Central memory CD4-positive, alpha-beta T cell (primary cell): ENCODE data around the gene SLIT3.

Experiments
- DNase-seq: peaks from one replicate; pipeline ENCODE4 v3.0.0; 2022

Gene SLIT3

DNA sequence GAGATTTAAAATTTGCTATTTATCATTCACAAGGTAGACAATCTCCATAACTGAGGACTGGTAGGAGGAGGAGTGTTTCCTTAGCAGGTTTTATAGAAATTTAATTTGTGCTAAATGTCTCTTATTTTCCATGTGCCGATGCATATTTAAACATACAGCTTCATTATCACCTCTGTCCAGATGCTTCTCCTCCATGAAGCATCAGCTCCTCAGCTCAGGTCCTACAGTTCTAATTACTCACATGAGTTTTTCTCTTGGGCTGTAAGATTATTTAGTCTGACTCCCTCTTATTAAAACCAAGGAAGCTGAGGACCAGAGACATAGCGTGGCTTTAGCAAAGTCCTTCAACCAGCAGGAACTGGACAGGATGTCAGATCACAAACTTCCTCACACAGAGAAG, 421.6 kb downstream of the SLIT3 start:
- no peak for DNase-seq

DNA sequence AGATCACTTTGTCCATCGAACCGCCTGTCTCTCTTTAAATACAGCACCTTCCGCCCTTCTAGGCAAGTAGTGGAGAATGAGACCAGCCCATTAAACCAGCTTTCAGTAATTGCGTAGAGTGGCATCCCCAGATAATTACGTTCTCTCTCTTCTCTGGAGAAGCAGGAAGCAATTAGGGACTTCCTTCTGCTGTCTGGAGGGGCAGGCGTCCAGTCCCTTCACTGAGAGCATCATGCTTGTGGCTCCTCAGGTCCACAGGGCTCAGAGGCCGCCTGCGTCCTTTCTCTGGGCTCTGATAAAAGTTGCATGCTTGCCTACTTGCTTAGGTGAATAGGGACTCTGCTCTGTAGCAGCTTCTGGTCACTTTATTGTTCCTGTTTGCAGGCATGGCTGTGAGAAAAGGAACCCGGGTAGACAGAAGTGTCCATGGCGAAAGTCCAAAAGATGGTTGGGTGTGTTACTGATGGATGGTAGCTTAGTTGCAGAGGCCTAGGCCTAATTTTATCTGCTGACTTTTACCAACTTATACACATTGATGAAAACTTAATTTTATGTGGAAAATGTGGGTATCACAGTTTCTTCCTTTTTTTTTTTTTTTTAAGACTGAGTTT, 422.7 kb downstream of the SLIT3 start:
- DNase-seq: no peak

DNA sequence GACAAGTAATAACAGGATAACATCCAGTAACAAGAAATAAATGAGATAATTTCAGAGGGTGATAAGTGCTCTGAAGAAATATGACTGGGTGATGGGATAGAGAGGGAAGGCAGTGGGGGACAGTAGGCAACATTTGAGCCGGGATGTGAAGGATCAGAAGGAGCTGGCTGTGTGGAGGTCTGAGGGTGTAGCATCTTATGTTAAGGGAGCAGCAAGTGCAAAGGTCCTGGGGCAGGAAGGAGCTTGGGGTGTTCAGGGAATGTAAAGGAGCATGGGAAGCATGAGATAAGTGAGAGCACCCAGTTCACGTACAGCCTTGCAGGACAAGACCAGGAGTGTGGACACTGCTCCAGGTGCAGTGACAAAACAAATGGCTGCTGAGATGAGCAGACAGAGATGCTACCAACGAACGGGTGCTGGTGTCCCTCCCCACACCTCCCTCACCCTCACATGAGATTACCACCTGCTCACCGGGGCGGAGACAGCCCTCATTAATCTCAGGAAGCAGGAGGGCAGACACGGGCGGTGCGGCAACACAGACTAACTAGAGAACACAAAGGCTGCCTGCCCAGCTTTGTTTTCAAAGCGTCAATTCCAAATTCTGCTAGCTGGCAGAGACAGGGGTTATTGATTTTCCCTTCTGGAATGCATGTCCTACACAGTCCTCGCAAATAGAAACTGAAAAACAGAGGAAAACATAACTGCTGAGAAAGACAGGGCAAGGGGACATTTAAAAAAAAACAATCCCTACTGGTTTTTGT, 423.6 kb downstream of the SLIT3 start:
- DNase-seq: no peak

DNA sequence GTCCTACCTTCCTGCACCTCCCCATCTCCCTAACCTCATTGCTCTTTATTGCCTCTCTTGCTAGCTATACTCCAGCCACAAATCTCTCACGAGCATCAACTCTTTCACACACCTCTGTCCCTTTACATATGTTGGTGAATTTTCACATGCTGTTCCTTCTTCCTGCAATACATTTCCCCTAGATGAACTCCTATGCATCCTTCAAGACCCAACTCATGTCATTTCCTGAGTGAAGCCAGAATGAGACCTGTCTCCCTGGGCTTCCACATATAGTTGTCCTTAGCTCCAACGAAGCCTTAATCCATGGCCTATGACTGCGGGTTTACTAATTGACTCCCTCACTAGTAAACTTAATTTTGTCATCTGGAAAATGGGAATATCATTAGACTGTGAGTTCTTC, 424.5 kb downstream of the SLIT3 start:
- DNase-seq: no peak

DNA sequence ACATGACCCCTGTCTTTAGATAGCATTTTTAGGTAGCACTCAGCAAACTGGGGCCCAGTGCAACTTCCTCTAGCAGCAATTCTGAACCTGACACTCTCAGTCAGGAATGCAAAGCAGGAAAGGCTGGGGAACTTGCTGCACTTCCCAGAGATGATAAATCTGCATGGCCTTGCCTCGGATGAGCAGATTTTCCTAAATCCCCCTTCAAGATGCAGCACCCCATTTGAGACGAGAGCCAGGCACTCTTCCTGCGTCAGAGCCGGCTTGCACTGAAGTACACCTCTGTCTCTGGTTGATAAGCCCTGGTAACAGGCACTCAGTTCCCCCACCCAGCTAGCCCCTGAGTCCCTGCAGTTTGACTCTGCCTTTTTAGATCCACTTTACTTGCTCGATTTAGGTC, 425.1 kb downstream of the SLIT3 start:
- no peak for DNase-seq

DNA sequence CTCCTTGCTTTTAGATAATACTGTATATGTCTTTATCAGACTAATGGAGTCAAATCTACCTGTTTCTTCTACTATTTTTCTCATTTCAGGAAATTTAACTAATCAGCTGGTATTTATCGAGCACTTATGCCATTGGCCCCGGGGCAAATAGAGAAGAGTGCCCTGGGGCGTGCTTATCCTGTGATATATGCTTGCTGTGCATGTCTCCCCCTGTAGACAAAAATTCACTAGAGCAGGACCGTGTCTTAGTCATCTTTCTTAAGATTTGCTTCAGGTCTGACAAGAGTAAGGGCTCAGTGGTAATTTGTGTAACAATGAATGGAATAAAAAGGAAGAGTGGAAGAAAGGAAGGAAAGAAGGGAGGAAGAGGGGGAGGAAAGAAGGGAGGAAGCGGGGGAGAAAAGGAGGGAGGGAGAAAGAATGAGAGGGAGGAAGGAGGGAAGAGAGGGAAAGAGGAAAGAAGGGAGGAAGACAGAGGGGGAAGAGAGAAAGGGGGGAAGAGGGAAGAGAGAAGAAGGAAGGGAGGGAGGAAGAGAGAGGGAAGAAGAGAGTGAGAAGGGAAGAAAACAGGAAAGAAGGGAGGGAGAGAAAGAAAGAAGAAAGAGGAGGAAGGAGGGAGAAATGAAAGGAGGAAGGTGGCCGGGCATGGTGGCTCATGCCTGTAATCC, 426.1 kb downstream of the SLIT3 start:
- no peak for DNase-seq

DNA sequence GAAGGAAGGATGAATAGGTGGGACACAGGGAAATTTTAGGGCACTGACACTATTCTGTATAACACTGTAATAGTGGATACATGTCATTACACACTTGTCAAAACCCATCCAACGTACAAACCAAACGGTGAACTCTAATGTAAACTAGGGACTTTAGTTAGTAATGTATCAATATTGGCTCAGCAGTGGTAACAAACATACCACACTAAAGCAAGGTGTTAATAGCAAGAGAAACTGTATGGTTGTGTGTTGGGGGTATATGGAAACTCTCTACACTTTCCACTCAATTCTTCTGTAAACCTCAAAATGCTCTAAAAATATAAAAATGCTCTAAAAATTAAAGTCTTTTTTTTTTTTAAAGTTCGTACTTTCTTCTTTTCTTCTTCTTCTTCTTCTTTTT, 428.7 kb downstream of the SLIT3 start:
- no peak for DNase-seq

DNA sequence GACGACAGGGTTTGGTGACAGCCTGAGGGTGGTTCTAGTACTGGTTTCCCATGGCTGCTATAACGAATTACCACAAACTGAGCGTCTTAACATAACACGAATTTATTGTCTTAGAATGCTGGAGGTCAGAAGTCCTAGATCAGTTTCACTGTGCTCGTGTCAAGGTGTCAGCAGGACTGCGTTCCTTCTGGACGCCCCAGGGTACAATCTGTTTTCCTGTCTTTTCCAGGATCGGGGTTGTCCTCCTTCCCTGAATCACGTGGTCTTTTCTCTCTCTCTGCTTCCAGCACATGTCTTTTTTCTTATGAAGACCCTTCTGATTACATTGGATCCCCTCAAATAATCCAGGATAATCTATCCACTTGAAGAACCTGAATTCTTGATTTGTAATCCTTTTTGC, 430.0 kb downstream of the SLIT3 start:
- DNase-seq: no peak

DNA sequence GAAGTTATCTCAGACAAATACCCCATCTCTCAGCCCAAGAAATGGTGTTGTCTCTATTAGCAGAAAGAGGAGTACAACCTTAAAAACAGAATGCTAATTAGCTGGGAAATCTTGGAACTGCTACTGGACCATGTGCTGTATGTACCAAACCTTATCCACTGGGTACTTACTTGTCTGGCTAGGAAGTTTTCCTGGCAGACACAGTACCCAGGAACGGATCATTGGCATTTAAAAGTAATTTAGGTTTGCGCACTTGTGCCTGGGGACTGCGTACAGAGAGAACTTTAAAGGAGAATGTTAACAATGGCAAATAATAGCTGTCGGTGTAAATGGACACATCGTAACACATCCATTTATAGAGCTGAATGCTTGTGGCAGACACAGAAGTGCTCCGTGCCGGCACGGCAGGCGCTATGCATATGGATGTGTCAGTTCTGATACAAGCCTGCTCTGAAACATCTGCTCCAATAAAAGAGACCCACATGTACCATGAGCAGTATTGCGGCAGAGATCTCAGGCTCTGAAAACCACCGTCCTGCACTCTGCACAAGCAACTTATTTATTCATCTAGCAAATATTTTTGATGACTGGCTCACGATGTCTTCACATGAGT, 431.2 kb downstream of the SLIT3 start:
- DNase-seq: no peak

DNA sequence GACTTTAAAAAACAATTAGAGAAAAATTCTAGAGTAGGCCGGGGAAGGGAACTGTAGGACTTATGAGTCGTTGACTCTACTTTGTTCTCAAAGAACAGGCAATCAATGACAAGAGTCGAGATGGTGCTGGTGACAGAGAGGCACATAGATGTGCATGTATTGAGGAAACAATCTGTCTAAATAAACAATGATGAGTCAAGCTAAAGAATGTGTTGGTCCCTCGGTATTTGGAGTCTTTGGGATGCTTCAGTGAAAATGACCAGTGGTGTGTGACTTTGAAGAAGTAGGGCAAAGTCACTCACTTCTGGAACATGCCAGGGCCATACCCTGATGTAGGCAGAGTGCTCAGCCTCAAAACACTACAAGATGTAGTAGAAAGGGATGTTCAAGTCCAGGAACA, 433.7 kb downstream of the SLIT3 start:
- no peak for DNase-seq

DNA sequence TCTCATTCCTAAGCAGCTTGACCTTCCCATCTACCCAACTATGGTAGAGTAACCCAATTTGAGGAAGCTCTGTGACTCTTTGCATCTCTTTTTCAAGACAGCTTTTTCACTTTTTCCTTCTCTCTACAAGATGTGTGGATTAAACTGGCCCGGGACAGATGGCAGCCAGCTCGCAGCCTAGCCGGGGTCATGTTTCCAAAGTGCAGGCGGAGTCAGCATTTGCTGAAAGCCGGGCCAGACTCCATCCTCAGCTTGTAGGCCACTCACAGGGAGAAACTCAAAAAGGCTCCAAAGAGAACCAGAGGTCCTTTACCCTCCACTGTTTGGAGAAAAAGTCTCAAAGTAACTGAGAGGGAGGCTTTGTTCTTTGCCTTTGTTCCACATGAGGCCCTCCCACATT, 435.0 kb downstream of the SLIT3 start:
- DNase-seq: no peak

DNA sequence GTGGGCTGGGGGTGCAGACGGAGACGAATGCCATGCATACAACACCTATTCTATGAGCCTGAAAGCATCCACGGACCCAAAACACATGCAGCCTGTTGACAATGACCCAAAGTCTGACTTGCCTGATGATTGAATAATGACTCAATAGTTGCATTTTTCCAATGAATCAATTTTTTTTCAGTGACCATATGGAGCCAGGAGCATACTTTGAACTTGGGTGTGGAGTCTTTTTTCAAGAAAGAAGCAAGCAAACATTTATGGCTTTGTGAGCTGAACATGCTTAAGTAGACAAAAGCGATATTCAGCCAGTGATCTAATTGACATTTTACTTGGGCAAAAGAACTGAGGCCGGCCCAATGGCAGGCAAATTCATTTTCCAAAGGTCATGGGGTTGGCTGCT, 437.9 kb downstream of the SLIT3 start:
- DNase-seq: no peak

DNA sequence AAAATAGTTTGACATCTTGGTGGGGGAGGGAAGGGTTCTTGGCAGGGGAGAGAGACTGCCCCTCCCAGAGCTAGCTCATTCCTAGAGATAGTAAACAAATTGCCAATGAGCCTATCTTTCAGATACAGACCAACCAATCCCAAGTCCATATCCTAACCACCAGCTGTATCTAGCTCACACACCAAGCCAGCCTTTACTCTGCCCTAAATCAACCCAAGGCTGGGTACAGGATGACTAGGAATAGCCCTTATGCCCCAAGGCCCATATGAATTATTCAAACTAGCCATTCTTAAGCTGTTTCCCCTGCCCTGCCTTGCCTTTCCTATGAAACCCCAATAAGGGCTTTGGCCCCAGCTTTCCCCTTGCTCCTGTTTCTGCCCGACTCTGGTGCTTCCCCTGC, 440.4 kb downstream of the SLIT3 start:
- DNase-seq: no peak

DNA sequence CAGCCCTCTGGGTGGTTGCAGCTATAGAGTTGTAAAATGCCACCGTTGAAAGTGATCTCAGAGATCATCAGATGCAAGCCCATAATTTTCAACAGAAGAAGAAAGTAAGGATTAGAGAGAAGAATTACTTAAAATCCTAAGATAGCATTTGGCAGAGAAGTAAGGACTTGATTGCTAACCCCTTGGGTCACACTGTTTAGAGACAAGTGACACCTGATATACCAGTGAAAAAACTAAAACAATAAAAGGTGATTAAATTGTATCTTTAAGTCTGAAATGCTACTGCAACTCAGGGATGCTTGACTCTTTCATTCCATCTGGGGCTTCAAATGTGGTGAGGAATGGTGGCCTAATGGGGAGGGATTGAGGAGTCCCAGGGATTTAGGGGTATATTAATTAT, 440.9 kb downstream of the SLIT3 start:
- DNase-seq: no peak

DNA sequence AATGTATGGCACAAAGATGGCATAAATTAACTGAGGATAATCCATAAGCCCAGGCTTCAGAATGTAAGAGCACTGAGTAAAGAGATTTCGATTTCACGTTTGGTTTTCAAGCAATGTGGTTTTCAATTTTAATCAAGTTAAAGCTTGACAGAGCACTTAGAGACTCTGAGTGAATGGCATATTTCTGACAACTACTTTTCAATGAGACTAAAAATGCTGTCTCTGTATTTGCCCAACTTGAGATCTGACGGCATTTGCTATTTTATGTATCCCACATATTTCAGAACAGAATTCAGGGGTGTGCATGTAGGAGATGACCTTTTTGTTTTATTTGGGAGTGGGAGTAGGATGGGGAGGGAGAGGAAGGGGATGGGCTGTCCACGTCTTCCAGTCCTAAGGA, 441.5 kb downstream of the SLIT3 start:
- DNase-seq: no peak

DNA sequence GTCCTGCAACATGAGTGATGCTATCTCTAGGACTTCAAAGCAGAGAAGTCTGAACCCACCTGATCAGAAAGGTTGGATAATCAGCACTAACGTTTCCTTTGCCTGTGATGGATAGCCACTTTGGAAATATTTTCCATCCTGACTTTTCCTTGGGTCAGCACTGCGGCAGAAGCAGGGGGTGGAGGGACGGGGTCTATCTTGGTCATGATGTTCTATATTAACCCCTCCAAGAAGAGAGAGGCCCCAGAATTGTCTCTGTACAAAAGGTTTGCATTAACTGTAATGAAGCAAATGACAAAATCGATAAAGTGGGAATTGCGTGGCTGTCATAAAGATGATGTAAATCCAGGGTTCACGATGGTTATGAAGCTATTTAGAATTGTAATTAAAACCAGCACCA, 441.9 kb downstream of the SLIT3 start:
- no peak for DNase-seq

DNA sequence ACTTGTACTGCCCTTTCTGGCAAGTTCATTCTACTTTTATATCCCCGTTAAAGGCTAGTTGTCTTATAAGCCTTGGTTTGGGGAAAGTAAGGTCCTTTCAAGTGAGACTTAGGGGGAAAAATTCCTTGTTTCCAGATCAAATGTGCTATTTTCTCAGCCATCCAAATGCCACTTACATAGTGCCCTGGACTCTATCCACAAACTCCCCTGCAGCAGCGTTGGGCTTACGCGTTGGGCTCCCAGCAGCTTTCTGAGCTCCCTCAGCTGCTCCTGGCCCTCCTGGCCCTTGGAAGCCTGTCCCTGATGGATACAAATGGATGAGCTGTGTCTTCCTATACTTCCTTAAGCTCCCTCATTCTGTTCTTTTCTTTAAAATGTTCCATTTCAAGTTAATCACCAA, 442.6 kb downstream of the SLIT3 start:
- DNase-seq: no peak

DNA sequence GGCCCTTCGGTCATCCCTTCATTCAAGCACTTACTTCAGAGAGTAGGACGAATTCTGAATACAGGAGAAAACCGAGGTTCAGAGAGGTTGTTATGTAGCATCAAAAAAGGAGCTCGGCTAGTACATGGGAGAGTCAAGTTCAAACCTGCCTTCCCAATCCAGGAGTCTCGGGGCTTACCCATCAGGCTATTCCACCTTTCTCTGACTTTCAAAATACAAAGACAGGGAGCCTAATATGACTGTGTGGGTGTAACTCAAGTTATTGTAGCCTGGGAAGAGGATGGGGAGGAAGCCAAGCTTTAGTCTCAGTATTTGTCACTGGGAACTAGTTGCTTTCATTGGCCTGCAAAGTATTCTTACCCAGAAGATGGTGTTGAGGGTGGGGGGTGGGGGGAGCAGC, 447.0 kb downstream of the SLIT3 start:
- DNase-seq: no peak

DNA sequence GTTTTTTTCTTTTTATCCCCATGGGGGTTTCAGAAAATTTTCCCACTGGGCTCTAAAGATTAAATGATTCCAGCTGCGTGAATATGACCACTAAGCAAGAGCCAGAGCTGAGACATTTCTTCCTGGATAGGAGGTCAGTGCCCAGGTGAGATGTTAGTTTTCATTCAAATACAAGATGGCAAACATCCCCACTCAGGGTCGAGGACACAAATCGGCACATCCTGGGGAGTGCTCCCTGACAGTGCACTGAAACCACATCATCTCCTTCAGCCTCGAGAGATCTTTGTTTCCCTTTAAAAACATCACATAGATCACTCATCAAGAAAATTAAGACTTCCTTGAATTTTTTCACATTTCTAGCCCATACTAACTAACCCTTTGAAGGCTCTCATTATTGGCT, 448.6 kb downstream of the SLIT3 start:
- no peak for DNase-seq

DNA sequence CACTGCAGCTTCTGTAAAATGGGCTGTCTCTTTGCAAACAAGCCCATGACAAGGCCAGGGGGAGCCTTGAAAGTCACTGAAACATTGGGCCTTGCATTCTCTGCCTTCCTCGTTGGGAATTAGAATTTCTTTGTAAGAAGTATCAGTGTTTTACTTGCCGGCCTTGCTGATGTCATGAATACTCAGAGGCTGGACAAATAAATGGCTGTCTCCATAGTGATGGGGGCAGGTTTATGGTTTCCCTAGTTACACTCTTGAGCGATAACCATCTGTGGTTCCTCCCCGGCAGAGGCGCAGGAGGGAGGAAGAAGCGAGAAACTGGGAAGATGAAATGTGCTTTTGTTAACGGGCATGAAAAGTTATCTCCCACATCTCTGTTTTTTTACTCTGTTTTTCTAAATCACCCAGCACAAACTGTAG, 449.0 kb downstream of the SLIT3 start:
- DNase-seq: peak; percentile 82

DNA sequence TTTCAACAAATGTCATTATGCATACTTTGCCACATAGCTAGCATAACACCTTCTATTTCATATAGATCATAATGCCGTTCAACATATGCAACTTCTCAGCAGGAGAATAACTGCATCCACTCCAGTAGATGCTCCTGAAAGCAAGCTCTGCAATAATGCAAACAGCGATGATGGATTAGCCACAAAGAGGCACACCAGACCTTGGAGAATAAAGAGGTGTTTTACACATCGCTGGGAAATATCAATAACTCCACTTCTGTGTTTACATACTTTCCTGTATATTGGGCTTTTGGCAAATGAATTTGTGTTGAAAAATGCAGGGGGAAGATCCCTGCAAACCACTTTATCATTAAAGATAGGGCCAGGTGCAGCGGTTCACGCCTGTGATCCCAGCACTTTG, 450.3 kb downstream of the SLIT3 start:
- no peak for DNase-seq

DNA sequence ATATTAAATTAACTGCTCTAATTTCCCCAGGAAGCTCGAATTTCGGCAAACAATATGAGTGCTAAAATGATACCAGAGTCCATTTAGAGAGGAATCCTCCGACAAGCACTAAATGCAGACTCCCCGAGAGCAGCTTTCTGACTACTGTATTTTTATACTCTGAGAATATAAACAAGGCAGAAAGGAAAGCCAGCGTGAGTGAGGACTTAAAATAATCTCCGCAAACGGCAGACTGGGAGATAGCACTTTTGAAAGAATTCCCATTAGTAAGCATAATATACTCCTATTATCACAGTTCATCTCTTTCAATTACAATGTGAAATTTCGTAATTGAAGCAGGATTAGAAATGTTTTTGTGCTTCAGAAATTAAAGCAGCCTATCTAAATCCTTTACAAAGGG, 452.4 kb downstream of the SLIT3 start:
- DNase-seq: no peak

DNA sequence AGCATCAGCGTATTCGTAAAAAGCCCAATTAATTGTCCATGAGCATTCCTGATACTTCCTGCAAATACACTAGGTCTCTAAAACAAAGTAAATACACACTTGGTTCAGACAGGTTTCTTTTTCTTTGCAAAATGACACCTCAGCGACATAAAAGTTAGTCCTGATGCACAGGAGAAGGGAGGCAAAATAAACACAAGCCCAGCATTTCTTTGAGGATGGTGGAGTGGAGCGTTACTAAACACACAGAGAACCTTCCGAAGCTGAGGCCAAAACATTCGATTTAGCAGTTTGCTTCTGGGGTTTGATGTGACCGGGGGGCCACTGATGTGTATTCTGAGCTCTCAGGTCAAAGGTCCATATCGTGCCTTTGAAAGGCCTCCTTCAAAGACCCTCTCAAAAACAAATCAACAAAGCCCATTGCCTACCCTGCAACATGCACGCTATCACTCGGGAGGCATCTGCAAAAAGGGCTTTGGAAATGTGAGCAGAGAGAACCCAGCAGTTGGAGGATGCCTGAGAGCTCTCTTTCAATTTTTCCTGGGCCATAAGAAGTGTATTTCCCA, 453.3 kb downstream of the SLIT3 start:
- no peak for DNase-seq

DNA sequence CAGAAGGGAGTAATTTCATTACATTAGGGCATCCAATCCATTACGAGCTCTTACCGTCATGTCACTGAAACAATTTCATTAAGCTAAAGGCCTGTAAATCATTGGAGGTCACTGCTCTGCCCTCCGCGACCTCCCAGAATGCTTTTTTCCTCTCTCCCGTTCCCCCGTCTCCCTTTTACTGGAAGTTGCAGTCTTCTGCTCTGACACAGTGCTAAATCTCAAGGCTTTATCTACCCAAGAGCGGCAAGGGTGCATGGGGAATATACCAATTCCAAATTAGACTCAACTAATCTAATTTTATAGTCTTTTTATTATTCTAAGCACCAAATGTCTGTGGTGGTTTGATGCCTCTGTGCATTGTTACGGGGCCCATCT, 456.0 kb downstream of the SLIT3 start:
- DNase-seq: no peak
